ENCODE data around the gene HOXA4.

The HOXA4 gene

GRCh38 chr7:27161721-27162560, 31.4 kb upstream of the HOXA4 start:
- DNase-seq (ENCODE audit: low read depth), result no peak
- in situ Hi-C loops (cut with HindIII; ENCODE audit: low sequenced_read_pairs), result loop anchor here (5.0 to 25.0 kb wide), 2 partner anchors 775 to 1000 kb away; partner anchors contain the start of gene NFE2L3
- no peak for TF ChIP-seq CTCF (IDR thresholded peaks at IDR 0.05; ENCODE audit: low read depth, low read length, missing control alignments)
- no peak overlapping the region for H3K4me3 ChIP-seq (ENCODE audit: low read depth, low read length)

- peak overlapping the region; percentile 43 for H3K4me3 ChIP-seq (ENCODE audit: low read depth, low read length)
- no peak for DNase-seq (ENCODE audit: low read depth)
- no peak for TF ChIP-seq CTCF (IDR thresholded peaks at IDR 0.05; ENCODE audit: low read depth, low read length, missing control alignments)
- in situ Hi-C loops (cut with HindIII; ENCODE audit: low sequenced_read_pairs), result loop anchor here (5.0 to 25.0 kb wide), 2 partner anchors 774 to 999 kb away; partner anchors contain the start of gene NFE2L3
These were observed 30.7 kb upstream of the HOXA4 start for GRCh38 chr7:27161214-27161720.

- peak; percentile 59 for DNase-seq (ENCODE audit: low read depth)
- peak overlapping the region; percentile 43 for H3K4me3 ChIP-seq (ENCODE audit: low read depth, low read length)
- peak; percentile 92 for TF ChIP-seq CTCF (IDR thresholded peaks at IDR 0.05; ENCODE audit: low read depth, low read length, missing control alignments)
- in situ Hi-C loops (cut with HindIII; ENCODE audit: low sequenced_read_pairs), result loop anchor here (5.0 to 25.0 kb wide), 2 partner anchors 773 to 998 kb away; partner anchors contain the start of gene NFE2L3
These were observed 30.1 kb upstream of the HOXA4 start for GRCh38 chr7:27160546-27161213.

GRCh38 chr7:27160145-27160545, 29.6 kb upstream of the HOXA4 start:
- no peak for DNase-seq (ENCODE audit: low read depth)
- no peak overlapping the region for H3K4me3 ChIP-seq (ENCODE audit: low read depth, low read length)
- TF ChIP-seq CTCF (IDR thresholded peaks at IDR 0.05; ENCODE audit: low read depth, low read length, missing control alignments), result no peak
- in situ Hi-C loops (cut with HindIII; ENCODE audit: low sequenced_read_pairs), result loop anchor here (5.0 to 25.0 kb wide), 2 partner anchors 773 to 998 kb away; partner anchors contain the start of gene NFE2L3

- no peak for TF ChIP-seq CTCF (IDR thresholded peaks at IDR 0.05; ENCODE audit: low read depth, low read length, missing control alignments)
- DNase-seq (ENCODE audit: low read depth), result no peak
- H3K4me3 ChIP-seq (ENCODE audit: low read depth, low read length), result no peak overlapping the region
- in situ Hi-C loops (cut with HindIII; ENCODE audit: low sequenced_read_pairs), result loop anchor here (5.0 to 25.0 kb wide), 2 partner anchors 772 to 997 kb away; partner anchors contain the start of gene NFE2L3
These were observed 28.9 kb upstream of the HOXA4 start for GRCh38 chr7:27159266-27160144.
